Adrenal gland (tissue), 12 donors: ENCODE results near the gene LIPC. TPM values are rescaled to one million over a fixed set of nuclear protein-coding genes. Genes with fewer than 3 reads are reported as not detected.

ENCODE experiments used
- DNase-seq, 7 donors: peaks; one replicate each; pipeline ENCODE4 v3.0.0-alpha.2; 2019 to 2020
- H3K27ac ChIP-seq, 5 donors: fragments of 200-600 bp; sonication (generic) in 4 of 5; 1 replicate in 3 of 5; 2 replicates in 2 of 5; pipeline versions ENCODE4 v1.5.1 to v1.8.0; 2016 to 2020; ENCODE audit warnings: mild to moderate bottlenecking in 1 of 5
- H3K27me3 ChIP-seq: fragments of 200-600 bp; 2 replicates; pipeline ENCODE4 v1.8.0; 2021
- H3K36me3 ChIP-seq, 2 donors: fragments of 200-600 bp; replicated peaks in 1 of 2; 1 replicate in 1 of 2; 2 replicates in 1 of 2; pipeline versions ENCODE4 v1.5.1 to v1.8.0; 2018 to 2022
- H3K4me1 ChIP-seq, 2 donors: fragments of 200-600 bp; replicated peaks in 1 of 2; 1 replicate in 1 of 2; 2 replicates in 1 of 2; pipeline versions ENCODE4 v1.5.1 to v1.8.0; 2018 to 2021
- H3K4me3 ChIP-seq, 4 donors: fragments of 200-600 bp; sonication (generic) in 3 of 4; one replicate each; pipeline ENCODE4 v1.5.1; 2016 to 2018
- H3K9me3 ChIP-seq, 3 donors: fragments of 200-600 bp; sonication (generic) in 1 of 3; replicated peaks in 1 of 3; 1 replicate in 2 of 3; 2 replicates in 1 of 3; pipeline versions ENCODE4 v1.5.1 to v1.8.0; 2016 to 2021
- CTCF ChIP-seq, 6 experiments: fragments of 450-650 bp in 4 of 6; fragments of 200-600 bp in 2 of 6; sonication (generic) in 1 of 6; IDR thresholded peaks; 1 replicate in 5 of 6; 2 replicates in 1 of 6; pipeline versions ENCODE4 v1.5.1 to v1.8.0; 2016 to 2021; ENCODE audit warnings: antibody characterized with exemption in 6 of 6, mild to moderate bottlenecking in 2 of 6, moderate library complexity in 1 of 6
- POLR2A ChIP-seq, 2 donors: fragments of 450-650 bp; IDR thresholded peaks; one replicate each; pipeline ENCODE4 v1.6.1; 2017; ENCODE audit warnings: antibody characterized with exemption in 2 of 2, mild to moderate bottlenecking in 2 of 2, moderate library complexity in 1 of 2
- WGBS, 4 donors: extraction: QIAGEN DNeasy Blood & Tissue Kit in 2 of 4; methylation state at CpG; one replicate each; pipeline versions ENCODE4 v1.1.5 to v1.1.7; 2013 to 2017; 5-methylcytosine and 5-hydroxymethylcytosine counted together
- intact Hi-C, 2 donors: fragments of 100-400 bp; cut with DNase I; formaldehyde crosslinking; loops; one replicate each; pipeline versions ENCODE4 v1.14.1 to v1.15.0; 2022 to 2023
- polyA plus RNA-seq, 3 donors: library from polyadenylated mRNA; stranded (reverse); fragments of 200-250 nt in 2 of 3; fragments of 350-450 nt in 1 of 3; fragmentation: Illumina TruSeq in 1 of 3; extraction: RNeasy Lipid Tissue Mini Kit (QIAGEN cat#74804) in 1 of 3; gene quantifications; one replicate each; pipeline ENCODE4 v1.2.3, GENCODE V29; 2013 to 2014
- total RNA-seq, 9 donors: library from RNA; depleted of rRNA in 4 of 9; stranded (reverse); fragments of >200 nt in 4 of 9; fragments of 120-200 nt in 1 of 9; fragmentation: NEBNext Ultra II Directional in 1 of 9; extraction: Animal tissue kit (Norgen Biotek cat#: 25700) in 1 of 9; gene quantifications; one replicate each; pipeline versions ENCODE4 v1.1.0 to v1.2.4, GENCODE V29; 2013 to 2023
- donor health status: healthy with polysubstance abuse.
- donor health status: Bipolar disorder and iron deficiency.
- donor health status: DM: yes; HTN: yes; CAD: no.
- donor health status: DM: no; HTN: no; CAD: no.
- donor health status: DM: no; HTN: no; CAD: no.
- donor health status: DM: yes; HTN: yes; CAD: no.

Gene LIPC
- total and polyA plus RNA-seq, 12 donors: 0.11 to 1.0 (median 0.24) TPM; not detected in 5

DNA sequence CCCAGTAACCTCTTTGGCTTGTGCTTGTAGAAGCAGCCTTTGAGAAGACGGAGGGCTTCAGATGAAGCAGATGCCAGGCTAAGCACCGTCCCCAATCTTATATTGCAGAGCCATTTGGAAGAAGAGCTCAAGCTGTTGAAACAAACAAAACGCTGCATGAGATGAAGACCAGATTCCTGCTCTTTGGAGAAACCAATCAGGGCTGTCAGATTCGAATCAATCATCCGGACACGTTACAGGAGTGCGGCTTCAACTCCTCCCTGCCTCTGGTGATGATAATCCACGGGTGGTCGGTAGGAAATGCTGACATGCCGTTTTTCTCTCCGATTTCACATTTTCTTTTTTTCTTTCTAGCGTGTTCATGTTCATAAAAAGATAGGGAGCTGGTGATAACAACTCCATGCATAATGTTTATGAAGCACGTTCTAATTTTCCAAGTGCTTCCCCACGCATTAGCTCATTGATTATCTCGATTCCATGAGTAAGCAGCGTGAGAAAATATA lies 106.5 kb downstream of the LIPC start:
- Histone ChIP-seq H3K36me3 (no peaks in the 10 kb centered on the region), H3K4me3 (no peak overlapping the region), H3K27me3 (no peaks in the 10 kb centered on the region), H3K27ac (no peak overlapping the region), H3K9me3 (no peaks in the 10 kb centered on the region), H3K4me1 (no peaks in the 10 kb centered on the region)
- DNase-seq: no peak
- TF ChIP-seq POLR2A (IDR thresholded peaks at IDR 0.05): no peak
- TF ChIP-seq CTCF (IDR thresholded peaks at IDR 0.05): no peak
- WGBS, 4 donors: 80 to 85% (median 83%) methylated on average over 16 of the region's 16 CpGs
- intact Hi-C loops: no loop called here

DNA sequence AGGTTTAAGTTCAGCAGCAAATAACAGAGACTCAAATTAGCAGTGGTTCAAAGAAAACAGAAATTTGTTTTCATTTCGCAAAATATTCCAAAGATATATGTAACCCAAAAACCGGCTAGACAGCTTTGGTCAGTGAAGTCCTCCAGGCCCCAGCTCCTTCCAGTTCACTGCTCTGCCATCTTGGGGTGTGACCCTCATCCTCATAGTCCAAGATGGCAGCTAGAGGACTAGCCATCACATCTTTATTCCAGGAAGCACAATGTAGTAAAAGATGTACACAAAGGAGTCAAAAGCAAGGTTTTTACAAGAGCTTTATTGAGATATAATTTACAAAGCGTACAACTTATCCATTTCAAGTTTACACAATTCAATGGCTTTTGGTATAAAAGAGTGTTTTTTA lies 107.1 kb downstream of the LIPC start:
- Histone ChIP-seq H3K9me3 (no peaks in the 10 kb centered on the region), H3K36me3 (no peaks in the 10 kb centered on the region), H3K4me3 (no peak overlapping the region), H3K27ac (no peak overlapping the region), H3K4me1 (no peaks in the 10 kb centered on the region), H3K27me3 (no peaks in the 10 kb centered on the region)
- peak in 1 of 7 donors; percentile 14 for DNase-seq
- intact Hi-C loops: no loop called here
- TF ChIP-seq CTCF (IDR thresholded peaks at IDR 0.05): no peak
- TF ChIP-seq POLR2A (IDR thresholded peaks at IDR 0.05): no peak
- 94 to 98% (median 96%) methylated on average over 3 of the region's 3 CpGs for WGBS, 4 donors

- TF ChIP-seq POLR2A (IDR thresholded peaks at IDR 0.05): no peak
- TF ChIP-seq CTCF (IDR thresholded peaks at IDR 0.05): no peak
- WGBS, 4 donors: 71 to 91% (median 79%) methylated on average over 1 of the region's 1 CpG
- Histone ChIP-seq H3K27me3 (no peaks in the 10 kb centered on the region), H3K9me3 (no peaks in the 10 kb centered on the region), H3K4me1 (no peaks in the 10 kb centered on the region), H3K36me3 (no peaks in the 10 kb centered on the region), H3K4me3 (no peak overlapping the region), H3K27ac (no peak overlapping the region)
- intact Hi-C loops: no loop called here
- DNase-seq: peak in 1 of 7 donors; percentile 4
Observed at GRCh38 chr15:58539548-58539947, 107.8 kb downstream of the LIPC start.

DNA sequence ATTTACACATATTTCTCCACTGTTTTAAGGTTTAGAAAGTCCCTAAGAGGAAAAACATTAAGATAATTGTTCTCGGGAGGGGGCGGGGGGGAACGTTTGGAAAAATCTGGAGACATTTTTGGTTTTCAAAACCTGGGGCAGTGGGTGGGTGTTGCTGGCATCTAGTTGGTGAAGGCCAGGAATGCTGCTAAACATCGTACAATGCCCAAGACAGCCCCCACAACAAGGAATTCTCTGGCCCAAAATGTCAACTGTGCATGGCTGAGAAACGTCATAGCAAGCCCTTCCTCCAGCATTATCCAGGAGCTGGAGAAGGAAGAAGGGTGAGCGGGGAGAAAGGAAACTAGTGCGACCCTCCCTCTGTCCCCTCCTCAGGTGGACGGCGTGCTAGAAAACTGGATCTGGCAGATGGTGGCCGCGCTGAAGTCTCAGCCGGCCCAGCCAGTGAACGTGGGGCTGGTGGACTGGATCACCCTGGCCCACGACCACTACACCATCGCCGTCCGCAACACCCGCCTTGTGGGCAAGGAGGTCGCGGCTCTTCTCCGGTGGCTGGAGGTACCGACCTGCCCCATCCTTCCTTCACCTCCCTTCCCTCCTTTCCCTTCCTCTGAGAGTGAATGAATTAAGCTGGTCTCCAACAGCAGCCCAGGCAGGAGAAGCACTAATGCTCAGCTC lies 109.8 kb downstream of the LIPC start:
- TF ChIP-seq CTCF (IDR thresholded peaks at IDR 0.05) (no peak), POLR2A (IDR thresholded peaks at IDR 0.05) (no peak)
- intact Hi-C loops: loop anchor here in 1 of 2 donors (10.0 kb wide), 1 partner anchor 107 kb away; the partner anchor contains the start of gene LIPC
- H3K36me3 ChIP-seq: no peaks in the 10 kb centered on the region
- WGBS, 4 donors: 85 to 92% (median 89%) methylated on average over 22 of the region's 22 CpGs
- no peaks in the 10 kb centered on the region for H3K9me3 ChIP-seq
- H3K27me3 ChIP-seq: no peaks in the 10 kb centered on the region
- DNase-seq: no peak
- H3K4me1 ChIP-seq: peaks cover 3 to 4% of the 10 kb centered on the region in 2 donors
- H3K27ac ChIP-seq: no peak overlapping the region
- no peak overlapping the region for H3K4me3 ChIP-seq
